GM18907 (cell line): ENCODE measurements around the gene DSG4.

Experiments used
- ATAC-seq: cut with Tn5 transposase; IDR thresholded peaks from one replicate; pipeline ENCODE4 v1.9.1; 2021; ENCODE audit warnings: mild to moderate bottlenecking, moderate library complexity; ENCODE audit not compliant: unreplicated experiment

DSG4 gene

GRCh38 chr18:31444142-31444541, 67.6 kb downstream of the DSG4 start:
- no peak for ATAC-seq

GRCh38 chr18:31445908-31446307, 69.3 kb downstream of the DSG4 start:
- ATAC-seq = no peak

- no peak for ATAC-seq
Observed at GRCh38 chr18:31446854-31447253, 70.3 kb downstream of the DSG4 start.

GRCh38 chr18:31447530-31448191, 71.1 kb downstream of the DSG4 start, which contains the start of gene DSG3:
Gene DSG3 (plus strand): TSS chr18:31447741. CDS start chr18:31447878, 137 bp downstream.
- no peak for ATAC-seq

GRCh38 chr18:31450409-31450808, 73.8 kb downstream of the DSG4 start:
- ATAC-seq = no peak

GRCh38 chr18:31451625-31452024, 75.0 kb downstream of the DSG4 start:
- ATAC-seq = no peak

GRCh38 chr18:31454066-31454708, 77.6 kb downstream of the DSG4 start:
- no peak for ATAC-seq
